ENCODE results near the gene HEBP2.
"Not testable (repeated sequence)": the region's sequence is repeated elsewhere in the genome, so short reads cannot be mapped to it uniquely, and the experiment has no call there.

The HEBP2 gene

GRCh38 chr6:138403801-138404665, at the start of gene HEBP2:
Gene HEBP2, plus strand, starts transcription at chr6:138404223. Its CDS starts 273 bp downstream, at chr6:138404496.
- peak; percentile 96 for DNase-seq

GRCh38 chr6:138357928-138358327, 46.1 kb upstream of the HEBP2 start:
- DNase-seq: no peak

GRCh38 chr6:138368684-138369083, 35.3 kb upstream of the HEBP2 start:
- not testable (repeated sequence) for DNase-seq

- DNase-seq: no peak
These were observed 33.2 kb upstream of the HEBP2 start for GRCh38 chr6:138370631-138371451.

GRCh38 chr6:138371452-138371711, 32.6 kb upstream of the HEBP2 start:
- peak; percentile 24 for DNase-seq

- peak; percentile 69 for DNase-seq
These were observed 32.3 kb upstream of the HEBP2 start for GRCh38 chr6:138371720-138372119.

- DNase-seq: no peak
These were observed 31.1 kb upstream of the HEBP2 start for GRCh38 chr6:138372711-138373463.

- DNase-seq: no peak
These were observed 29.8 kb upstream of the HEBP2 start for GRCh38 chr6:138374230-138374629.

- DNase-seq: no peak
These were observed 29.2 kb upstream of the HEBP2 start for GRCh38 chr6:138374815-138375214.

- DNase-seq: no peak
These were observed 27.0 kb upstream of the HEBP2 start for GRCh38 chr6:138377042-138377441.

- no peak for DNase-seq
These were observed 26.2 kb upstream of the HEBP2 start, which contains the start of gene SMIM28 for GRCh38 chr6:138377844-138378243. Gene SMIM28, plus strand, starts transcription at chr6:138377905. Its CDS starts 168 bp downstream, at chr6:138378073.

GRCh38 chr6:138378463-138378862, 25.6 kb upstream of the HEBP2 start:
- no peak for DNase-seq

GRCh38 chr6:138382498-138383265, 21.3 kb upstream of the HEBP2 start:
- no peak for DNase-seq

- DNase-seq: no peak
These were observed 20.2 kb upstream of the HEBP2 start for GRCh38 chr6:138383776-138384175.

- no peak for DNase-seq
These were observed 17.1 kb upstream of the HEBP2 start for GRCh38 chr6:138386897-138387296.

GRCh38 chr6:138387577-138388368, 16.2 kb upstream of the HEBP2 start:
- DNase-seq: no peak

GRCh38 chr6:138389551-138389950, 14.5 kb upstream of the HEBP2 start:
- DNase-seq: no peak

GRCh38 chr6:138393871-138394783, 9.9 kb upstream of the HEBP2 start:
- DNase-seq: no peak

- no peak for DNase-seq
These were observed 7.3 kb upstream of the HEBP2 start for GRCh38 chr6:138396709-138397108.
